NT2/D1 (cell line): ENCODE data around the gene SLC66A2.
A peak's percentile ranks its signal among the peaks of the same experiment; 100 is the strongest.

Experiments
- DNase-seq: peaks from one replicate; pipeline ENCODE4 v3.0.0-alpha.2; 2011; ENCODE audit warnings: low read depth, low spot score
- H3K27me3 ChIP-seq: 2 replicates; pipeline ENCODE4 v1.6.0; 2011; ENCODE audit warnings: mild to moderate bottlenecking; ENCODE audit not compliant: insufficient read length, insufficient read depth
- H3K36me3 ChIP-seq: 2 replicates; pipeline ENCODE4 v1.6.1; 2011; ENCODE audit warnings: mild to moderate bottlenecking, low read length, mixed read lengths; ENCODE audit not compliant: insufficient read depth, insufficient read length
- H3K4me1 ChIP-seq: 2 replicates; pipeline ENCODE4 v1.5.1; 2011; ENCODE audit not compliant: insufficient read depth, insufficient read length
- H3K4me3 ChIP-seq: 2 replicates; pipeline ENCODE4 v1.5.1; 2011; ENCODE audit warnings: low read depth; ENCODE audit not compliant: insufficient read length
- H3K9ac ChIP-seq: 2 replicates; pipeline ENCODE4 v1.6.0; 2011; ENCODE audit warnings: low read depth; ENCODE audit not compliant: insufficient read length
- H3K9me3 ChIP-seq: 2 replicates; pipeline ENCODE4 v1.5.1; 2011; ENCODE audit warnings: mild to moderate bottlenecking, low read length; ENCODE audit not compliant: insufficient read depth
- SUZ12 ChIP-seq: IDR thresholded peaks from 2 replicates; pipeline ENCODE4 v1.6.1; 2011; ENCODE audit not compliant: insufficient read length, insufficient read depth; ENCODE audit errors: extremely low read depth
- YY1 ChIP-seq: IDR thresholded peaks from 2 replicates; pipeline ENCODE4 v1.6.1; 2011; ENCODE audit not compliant: insufficient read length, insufficient read depth
- ZNF274 ChIP-seq: IDR thresholded peaks from 2 replicates; pipeline ENCODE4 v1.6.1; 2011; ENCODE audit warnings: mild to moderate bottlenecking, low read depth, low read length

Gene SLC66A2

DNA sequence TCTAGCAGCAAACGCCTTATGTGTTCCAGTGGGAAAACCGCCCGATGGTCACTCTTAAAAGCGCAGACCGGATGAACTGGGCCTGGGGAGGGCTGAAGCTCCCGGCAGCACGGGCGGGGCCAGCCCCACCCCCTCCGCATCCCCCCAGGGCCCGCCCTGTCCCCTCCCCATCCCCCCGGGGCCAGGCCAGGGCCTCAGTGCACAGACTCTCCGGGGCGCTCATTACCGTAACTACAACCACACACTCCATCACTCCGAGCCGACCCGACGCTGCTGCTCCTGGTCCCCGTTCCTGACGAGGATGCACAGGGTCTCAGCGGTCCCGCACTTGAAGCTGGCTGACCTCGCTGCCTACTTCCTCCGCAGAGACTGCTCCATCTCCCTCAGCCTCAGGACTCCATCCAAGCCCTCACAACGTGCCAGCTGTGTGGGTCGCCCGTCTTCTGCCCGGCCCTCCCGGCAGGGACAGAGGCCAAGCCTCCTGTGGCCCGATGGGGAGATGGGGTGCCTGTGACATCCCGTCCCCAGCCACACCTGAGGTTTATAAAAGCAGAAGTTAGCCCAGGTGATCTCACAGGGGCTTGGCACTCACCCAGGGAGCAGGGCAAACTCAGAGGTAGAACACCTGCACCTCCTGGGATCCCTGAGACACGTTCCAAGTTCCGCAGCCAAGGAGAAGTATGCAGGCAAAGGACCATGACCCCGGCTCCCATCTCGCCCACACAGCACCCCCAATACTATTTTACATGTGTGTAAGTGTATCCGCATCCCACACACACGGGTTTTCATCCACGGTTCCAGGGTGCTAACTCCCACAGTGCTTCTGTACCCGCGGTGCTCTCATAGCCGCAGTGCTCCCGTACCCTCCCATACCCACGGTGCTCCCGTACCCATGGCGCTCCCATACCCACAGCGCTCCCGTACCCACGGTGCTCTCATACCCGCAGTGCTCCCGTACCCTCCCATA lies 36.0 kb downstream of the SLC66A2 start:
- H3K4me3 ChIP-seq, result no peak overlapping the region
- TF ChIP-seq YY1 (no peak), ZNF274 (no peak), SUZ12 (no peak)

DNA sequence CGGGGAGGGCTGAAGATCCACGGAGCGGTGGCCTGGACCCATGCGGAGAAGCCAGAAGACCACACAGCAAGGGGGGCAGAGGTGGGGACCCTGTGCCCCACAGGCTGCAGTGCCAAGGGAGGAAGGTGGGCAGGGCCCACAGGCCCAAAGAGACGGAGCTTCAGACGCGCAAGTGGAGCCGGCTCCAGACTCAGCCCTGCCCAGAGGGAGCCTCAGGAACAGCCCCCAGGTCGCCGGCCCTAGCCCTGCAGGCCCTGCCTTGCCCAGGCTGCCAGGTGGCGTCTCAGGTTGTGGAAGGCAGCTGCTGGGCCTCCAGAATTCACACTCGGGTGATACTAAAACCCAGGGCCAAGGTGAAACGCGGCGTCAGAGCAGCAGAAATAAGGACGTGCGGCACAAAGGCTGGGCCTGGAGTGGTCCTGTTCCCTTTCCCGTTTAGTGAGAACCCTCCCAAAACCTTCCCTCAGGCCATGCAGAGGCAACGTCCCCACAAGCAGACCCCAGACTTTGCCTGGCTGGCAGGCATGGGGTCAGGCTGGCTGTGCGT lies 36.8 kb downstream of the SLC66A2 start:
- Histone ChIP-seq H3K36me3 (peaks cover 9% of the 10 kb centered on the region), H3K4me1 (peaks cover 18% of the 10 kb centered on the region), H3K27me3 (no peaks in the 10 kb centered on the region), H3K4me3 (no peak overlapping the region), H3K9me3 (no peaks in the 10 kb centered on the region), H3K9ac (no peak overlapping the region)
- no peak for DNase-seq
- TF ChIP-seq YY1, result no peak
- no peak for TF ChIP-seq ZNF274
- TF ChIP-seq SUZ12, result no peak

More for the DNA sequence above, 36.0 kb downstream of the SLC66A2 start:
- Histone ChIP-seq H3K9me3 (no peaks in the 10 kb centered on the region), H3K27me3 (no peaks in the 10 kb centered on the region), H3K9ac (no peak overlapping the region), H3K4me1 (peaks cover 18% of the 10 kb centered on the region), H3K36me3 (peaks cover 9% of the 10 kb centered on the region)
- no peak for DNase-seq

DNA sequence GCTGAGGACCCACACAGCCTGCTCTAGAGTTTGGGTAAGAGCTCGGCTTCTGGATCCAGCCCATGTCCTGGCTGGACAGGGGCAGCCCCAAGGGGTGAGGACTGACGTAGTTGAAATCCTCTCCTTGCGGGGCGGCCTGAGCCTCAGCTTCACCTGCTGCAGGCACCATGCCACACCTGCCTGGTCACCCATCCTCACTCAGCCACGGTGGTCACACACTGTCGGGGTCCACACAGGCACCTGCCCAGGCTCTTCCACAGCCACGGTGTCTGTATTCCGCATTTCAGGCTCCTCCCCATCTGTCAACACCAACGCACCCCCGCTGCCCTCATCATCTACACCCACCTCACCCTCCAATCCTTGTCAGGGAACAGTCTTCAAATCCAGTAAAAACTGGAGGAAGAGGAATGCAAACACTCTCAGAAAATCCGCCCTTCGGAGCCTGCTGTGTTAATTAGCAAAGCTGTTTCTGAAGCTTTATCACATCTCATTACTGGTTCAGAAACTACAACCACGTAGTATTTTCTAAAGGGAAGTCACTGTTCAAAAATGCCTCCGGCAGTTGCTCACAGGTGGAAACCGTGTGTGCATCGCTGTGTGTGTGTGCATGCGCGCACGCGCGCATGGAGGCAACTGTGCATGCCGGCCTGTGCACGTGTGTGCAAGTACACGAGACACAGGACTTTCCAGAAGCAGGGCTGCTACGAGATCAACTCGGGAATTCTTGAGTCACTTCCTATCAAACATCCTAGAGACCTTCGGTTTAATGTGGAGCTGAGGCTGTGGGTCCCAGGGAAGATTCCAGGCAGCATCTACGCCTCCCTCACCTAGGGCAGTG lies 38.2 kb downstream of the SLC66A2 start:
- no peak for TF ChIP-seq YY1
- no peak for TF ChIP-seq ZNF274
- TF ChIP-seq SUZ12, result no peak
- H3K36me3 ChIP-seq, result no peaks in the 10 kb centered on the region
- no peaks in the 10 kb centered on the region for H3K27me3 ChIP-seq
- no peak overlapping the region for H3K9ac ChIP-seq
- H3K4me3 ChIP-seq, result no peak overlapping the region
- peaks cover 18% of the 10 kb centered on the region for H3K4me1 ChIP-seq
- no peaks in the 10 kb centered on the region for H3K9me3 ChIP-seq
- no peak for DNase-seq

DNA sequence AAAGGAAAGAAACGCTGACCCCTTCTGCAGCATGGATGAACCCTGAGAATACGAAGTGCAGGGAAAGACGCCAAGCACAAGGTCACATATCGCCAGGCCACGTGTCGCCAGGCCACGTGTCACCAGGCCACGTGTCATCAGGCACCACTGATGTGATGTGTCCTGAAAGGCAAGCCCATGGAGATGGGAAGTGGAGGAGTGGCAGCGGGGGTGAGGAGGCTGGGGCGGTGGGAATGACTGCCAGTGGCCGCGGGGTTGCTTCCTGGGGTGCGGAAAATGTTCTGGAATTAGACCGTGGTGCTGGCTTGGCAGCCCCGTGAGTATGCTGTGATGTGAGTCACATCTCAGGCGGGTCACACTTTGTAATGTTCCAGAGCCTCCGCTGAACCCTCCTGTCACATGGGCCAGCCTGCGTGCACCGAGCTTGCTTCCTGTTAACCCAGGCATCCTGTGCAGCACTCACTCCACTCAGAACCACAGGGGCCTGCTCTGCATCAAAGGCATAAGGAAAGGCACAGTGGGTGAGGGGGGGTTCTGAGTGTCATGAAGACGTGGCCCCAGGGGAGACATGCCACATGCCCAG lies 39.0 kb downstream of the SLC66A2 start:
- no peak overlapping the region for H3K9ac ChIP-seq
- TF ChIP-seq SUZ12 (no peak), ZNF274 (no peak), YY1 (no peak)
- peaks cover 18% of the 10 kb centered on the region for H3K4me1 ChIP-seq
- no peaks in the 10 kb centered on the region for H3K36me3 ChIP-seq
- no peak for DNase-seq
- H3K27me3 ChIP-seq, result no peaks in the 10 kb centered on the region
- no peak overlapping the region for H3K4me3 ChIP-seq
- no peaks in the 10 kb centered on the region for H3K9me3 ChIP-seq

DNA sequence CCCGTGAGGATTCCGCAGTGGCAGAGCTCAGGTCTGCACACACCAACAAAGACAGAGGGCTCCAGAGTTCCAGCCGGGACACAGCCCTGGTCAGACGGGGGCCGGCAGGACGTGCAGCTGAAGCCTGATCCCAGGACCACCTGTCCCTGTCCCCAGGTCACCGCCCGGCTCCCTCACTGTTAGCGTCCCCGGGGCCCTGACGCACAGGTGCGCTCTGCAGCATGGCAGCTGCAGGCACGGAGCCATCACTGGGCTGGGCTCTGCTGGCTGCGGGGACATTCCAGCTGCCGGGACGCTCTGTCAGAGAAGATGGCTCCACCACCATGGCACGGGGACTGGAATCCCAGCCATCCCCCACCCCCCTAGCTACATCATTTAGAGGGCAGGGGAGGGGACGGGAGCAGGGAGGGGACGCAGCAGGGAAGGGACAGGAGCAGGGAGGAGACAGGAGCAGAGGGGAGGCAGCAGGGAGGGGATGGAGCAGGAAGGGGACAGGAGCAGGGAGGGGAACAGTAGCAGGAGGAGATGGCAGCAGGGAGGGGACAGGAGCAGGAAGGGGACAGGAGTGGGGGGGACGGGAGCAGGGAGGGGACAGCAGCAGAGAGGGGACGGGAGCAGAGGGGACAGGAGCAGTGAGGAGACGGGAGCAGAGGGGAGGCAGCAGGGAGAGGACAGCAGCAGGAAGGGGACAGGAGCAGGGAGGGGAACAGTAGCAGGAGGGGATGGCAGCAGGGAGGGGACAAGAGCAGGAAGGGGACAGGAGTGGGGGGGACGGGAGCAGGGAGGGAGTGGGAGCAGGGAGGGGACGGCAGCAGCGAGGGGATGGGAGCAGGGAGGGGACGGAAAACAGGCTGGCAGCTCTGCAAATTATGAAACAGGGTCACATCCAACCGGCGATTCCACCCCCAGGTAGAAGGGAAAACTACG lies 39.8 kb downstream of the SLC66A2 start:
- H3K4me3 ChIP-seq, result no peak overlapping the region
- peak; percentile 13 for DNase-seq
- no peaks in the 10 kb centered on the region for H3K27me3 ChIP-seq
- peak overlapping the region; percentile 18 for H3K9ac ChIP-seq
- no peaks in the 10 kb centered on the region for H3K36me3 ChIP-seq
- no peak for TF ChIP-seq YY1
- TF ChIP-seq SUZ12, result no peak
- no peak for TF ChIP-seq ZNF274
- H3K9me3 ChIP-seq, result no peaks in the 10 kb centered on the region
- peaks cover 18% of the 10 kb centered on the region for H3K4me1 ChIP-seq
